WTC11 (cell line): ENCODE results near the gene MIPOL1.

Experiments
- CTCF ChIP-seq: fragments of 200-600 bp; IDR thresholded peaks from 2 replicates; pipeline ENCODE4 v1.8.0; 2022; ENCODE audit warnings: antibody characterized with exemption
- E2F4 ChIP-seq: sonication (generic); formaldehyde crosslinking; IDR thresholded peaks from 2 replicates; pipeline ENCODE4 v1.8.1; 2022; ENCODE audit warnings: low read depth, mild to moderate bottlenecking, moderate library complexity, missing genetic modification reagents, borderline replicate concordance
- HMGXB4 ChIP-seq: sonication (generic); formaldehyde crosslinking; IDR thresholded peaks from 2 replicates; pipeline ENCODE4 v1.8.1; 2023; ENCODE audit warnings: mild to moderate bottlenecking, moderate library complexity, missing genetic modification reagents
- JUN ChIP-seq: sonication (generic); formaldehyde crosslinking; IDR thresholded peaks from 2 replicates; pipeline ENCODE4 v1.8.0; 2023; ENCODE audit warnings: mild to moderate bottlenecking, missing genetic modification reagents
- PREB ChIP-seq: sonication (generic); formaldehyde crosslinking; IDR thresholded peaks from 2 replicates; pipeline ENCODE4 v1.8.1; 2022; ENCODE audit warnings: mild to moderate bottlenecking, missing genetic modification reagents, moderate library complexity, borderline replicate concordance
- SP1 ChIP-seq: sonication (generic); formaldehyde crosslinking; conservative IDR thresholded peaks from 2 replicates; pipeline ENCODE4 v1.8.1; 2022; ENCODE audit warnings: missing genetic modification reagents
- TEAD4 ChIP-seq: sonication (generic); formaldehyde crosslinking; IDR thresholded peaks from 2 replicates; pipeline ENCODE4 v1.8.0; 2022; ENCODE audit warnings: mild to moderate bottlenecking, missing genetic modification reagents
- ZNF263 ChIP-seq: sonication (generic); formaldehyde crosslinking; IDR thresholded peaks from 2 replicates; pipeline ENCODE4 v1.8.1; 2022; ENCODE audit warnings: low read depth, mild to moderate bottlenecking, moderate library complexity, missing genetic modification reagents
- ZNF396 ChIP-seq: fragments of 250-450 bp; sonication (Bioruptor Pico); IDR thresholded peaks from 2 replicates; pipeline ENCODE4 v1.8.0; 2021; ENCODE audit warnings: mild to moderate bottlenecking, moderate library complexity, borderline replicate concordance
- TF ChIP-seq, protein P1 (sequence below): sonication (generic); formaldehyde crosslinking; IDR thresholded peaks from 2 replicates; pipeline ENCODE4 v1.8.0; 2022; ENCODE audit warnings: mild to moderate bottlenecking, missing genetic modification reagents
- TF ChIP-seq, protein P2 (sequence below): sonication (generic); formaldehyde crosslinking; IDR thresholded peaks from 2 replicates; pipeline ENCODE4 v1.8.1; 2023; ENCODE audit warnings: mild to moderate bottlenecking, missing genetic modification reagents, moderate library complexity
- TF ChIP-seq, protein P3 (sequence below): sonication (generic); formaldehyde crosslinking; IDR thresholded peaks from 2 replicates; pipeline ENCODE4 v1.8.1; 2023; ENCODE audit warnings: mild to moderate bottlenecking, missing genetic modification reagents, moderate library complexity
- TF ChIP-seq, protein P4 (sequence below): sonication (generic); formaldehyde crosslinking; IDR thresholded peaks from 2 replicates; pipeline ENCODE4 v1.8.0; 2023; ENCODE audit warnings: mild to moderate bottlenecking, missing genetic modification reagents

- TF ChIP-seq ZNF263 (CRISPR knock-in tag) (no peak), CTCF (no peak), E2F4 (CRISPR knock-in tag) (no peak), PREB (CRISPR knock-in tag) (no peak), TEAD4 (CRISPR knock-in tag) (no peak), JUN (CRISPR knock-in tag) (no peak), HMGXB4 (CRISPR knock-in tag) (no peak), SP1 (CRISPR knock-in tag) (no peak), ZNF396 (CRISPR knock-in tag) (no peak)
- TF ChIP-seq, protein P1, sequence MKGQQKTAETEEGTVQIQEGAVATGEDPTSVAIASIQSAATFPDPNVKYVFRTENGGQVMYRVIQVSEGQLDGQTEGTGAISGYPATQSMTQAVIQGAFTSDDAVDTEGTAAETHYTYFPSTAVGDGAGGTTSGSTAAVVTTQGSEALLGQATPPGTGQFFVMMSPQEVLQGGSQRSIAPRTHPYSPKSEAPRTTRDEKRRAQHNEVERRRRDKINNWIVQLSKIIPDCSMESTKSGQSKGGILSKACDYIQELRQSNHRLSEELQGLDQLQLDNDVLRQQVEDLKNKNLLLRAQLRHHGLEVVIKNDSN (CRISPR knock-in tag): no peak
- TF ChIP-seq, protein P2, sequence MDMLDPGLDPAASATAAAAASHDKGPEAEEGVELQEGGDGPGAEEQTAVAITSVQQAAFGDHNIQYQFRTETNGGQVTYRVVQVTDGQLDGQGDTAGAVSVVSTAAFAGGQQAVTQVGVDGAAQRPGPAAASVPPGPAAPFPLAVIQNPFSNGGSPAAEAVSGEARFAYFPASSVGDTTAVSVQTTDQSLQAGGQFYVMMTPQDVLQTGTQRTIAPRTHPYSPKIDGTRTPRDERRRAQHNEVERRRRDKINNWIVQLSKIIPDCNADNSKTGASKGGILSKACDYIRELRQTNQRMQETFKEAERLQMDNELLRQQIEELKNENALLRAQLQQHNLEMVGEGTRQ (CRISPR knock-in tag): no peak
- TF ChIP-seq, protein P3, sequence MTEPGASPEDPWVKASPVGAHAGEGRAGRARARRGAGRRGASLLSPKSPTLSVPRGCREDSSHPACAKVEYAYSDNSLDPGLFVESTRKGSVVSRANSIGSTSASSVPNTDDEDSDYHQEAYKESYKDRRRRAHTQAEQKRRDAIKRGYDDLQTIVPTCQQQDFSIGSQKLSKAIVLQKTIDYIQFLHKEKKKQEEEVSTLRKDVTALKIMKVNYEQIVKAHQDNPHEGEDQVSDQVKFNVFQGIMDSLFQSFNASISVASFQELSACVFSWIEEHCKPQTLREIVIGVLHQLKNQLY (CRISPR knock-in tag): no peak
- TF ChIP-seq, protein P4, sequence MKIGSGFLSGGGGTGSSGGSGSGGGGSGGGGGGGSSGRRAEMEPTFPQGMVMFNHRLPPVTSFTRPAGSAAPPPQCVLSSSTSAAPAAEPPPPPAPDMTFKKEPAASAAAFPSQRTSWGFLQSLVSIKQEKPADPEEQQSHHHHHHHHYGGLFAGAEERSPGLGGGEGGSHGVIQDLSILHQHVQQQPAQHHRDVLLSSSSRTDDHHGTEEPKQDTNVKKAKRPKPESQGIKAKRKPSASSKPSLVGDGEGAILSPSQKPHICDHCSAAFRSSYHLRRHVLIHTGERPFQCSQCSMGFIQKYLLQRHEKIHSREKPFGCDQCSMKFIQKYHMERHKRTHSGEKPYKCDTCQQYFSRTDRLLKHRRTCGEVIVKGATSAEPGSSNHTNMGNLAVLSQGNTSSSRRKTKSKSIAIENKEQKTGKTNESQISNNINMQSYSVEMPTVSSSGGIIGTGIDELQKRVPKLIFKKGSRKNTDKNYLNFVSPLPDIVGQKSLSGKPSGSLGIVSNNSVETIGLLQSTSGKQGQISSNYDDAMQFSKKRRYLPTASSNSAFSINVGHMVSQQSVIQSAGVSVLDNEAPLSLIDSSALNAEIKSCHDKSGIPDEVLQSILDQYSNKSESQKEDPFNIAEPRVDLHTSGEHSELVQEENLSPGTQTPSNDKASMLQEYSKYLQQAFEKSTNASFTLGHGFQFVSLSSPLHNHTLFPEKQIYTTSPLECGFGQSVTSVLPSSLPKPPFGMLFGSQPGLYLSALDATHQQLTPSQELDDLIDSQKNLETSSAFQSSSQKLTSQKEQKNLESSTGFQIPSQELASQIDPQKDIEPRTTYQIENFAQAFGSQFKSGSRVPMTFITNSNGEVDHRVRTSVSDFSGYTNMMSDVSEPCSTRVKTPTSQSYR: no peak
These were observed 375.6 kb downstream of the MIPOL1 start for GRCh38 chr14:37573356-37573755.
